ENCODE results near the gene LCT.
"Not testable (repeated sequence)": the region's sequence is repeated elsewhere in the genome, so short reads cannot be mapped to it uniquely, and the experiment has no call there.

The LCT gene

GRCh38 chr2:135796606-135797005 is 40.4 kb downstream of the LCT start:
- no peak for DNase-seq

- not testable (repeated sequence) for DNase-seq
These were observed 41.3 kb downstream of the LCT start for GRCh38 chr2:135795641-135796040.

- DNase-seq = no peak
These were observed 44.4 kb downstream of the LCT start for GRCh38 chr2:135792401-135793150.

- DNase-seq = no peak
These were observed 45.4 kb downstream of the LCT start for GRCh38 chr2:135791418-135792190.

- DNase-seq = no peak
These were observed 46.6 kb downstream of the LCT start for GRCh38 chr2:135790423-135790822.

- DNase-seq = no peak
These were observed 50.2 kb downstream of the LCT start for GRCh38 chr2:135786823-135787222.

GRCh38 chr2:135785032-135785431 is 52.0 kb downstream of the LCT start:
- DNase-seq = no peak

GRCh38 chr2:135783439-135783838 is 53.5 kb downstream of the LCT start:
- no peak for DNase-seq

- no peak for DNase-seq
These were observed 54.8 kb downstream of the LCT start for GRCh38 chr2:135782231-135782630.

- no peak for DNase-seq
These were observed 60.6 kb downstream of the LCT start for GRCh38 chr2:135776367-135776766.

GRCh38 chr2:135775420-135775819 is 61.6 kb downstream of the LCT start:
- DNase-seq = no peak

GRCh38 chr2:135773917-135774316 is 63.1 kb downstream of the LCT start:
- DNase-seq = no peak

GRCh38 chr2:135773319-135773718 is 63.7 kb downstream of the LCT start:
- DNase-seq = no peak

GRCh38 chr2:135768863-135769262 is 68.1 kb downstream of the LCT start:
- DNase-seq = no peak

GRCh38 chr2:135762530-135762929 is 74.5 kb downstream of the LCT start:
- no peak for DNase-seq

GRCh38 chr2:135762022-135762421 is 75.0 kb downstream of the LCT start:
- DNase-seq = no peak

- no peak for DNase-seq
These were observed 80.3 kb downstream of the LCT start for GRCh38 chr2:135756692-135757091.

GRCh38 chr2:135755573-135755972 is 81.4 kb downstream of the LCT start:
- DNase-seq = no peak

GRCh38 chr2:135745545-135745944 is 91.4 kb downstream of the LCT start:
- no peak for DNase-seq

- DNase-seq = no peak
These were observed 92.1 kb downstream of the LCT start for GRCh38 chr2:135744760-135745314.

- no peak for DNase-seq
These were observed 93.1 kb downstream of the LCT start for GRCh38 chr2:135743860-135744259.

GRCh38 chr2:135742325-135742757 is 94.6 kb downstream of the LCT start:
- no peak for DNase-seq

- peak; percentile 91 for DNase-seq
These were observed 95.3 kb downstream of the LCT start, which contains the start of gene UBXN4 for GRCh38 chr2:135741395-135742324. UBXN4 (plus strand) TSS chr2:135741855; CDS start chr2:135741930, 75 bp downstream.
